GM12878 (cell line): Measurements from ENCODE around the gene FBXO27. TPM values are rescaled to one million over a fixed set of nuclear protein-coding genes. Genes with fewer than 3 reads are reported as not detected.

Source experiments
- ASH2L ChIP-seq: fragments of 300-600, 200-600 bp; sonication (generic); IDR thresholded peaks from 2 replicates; pipeline ENCODE4 v1.6.1; 2017; ENCODE audit warnings: low read depth, mild to moderate bottlenecking, borderline replicate concordance
- BCLAF1 ChIP-seq: fragments of 450-650 bp; IDR thresholded peaks from 2 replicates; pipeline ENCODE4 v1.6.1; 2017; ENCODE audit warnings: antibody characterized with exemption, mild to moderate bottlenecking, moderate library complexity
- CHD2 ChIP-seq: IDR thresholded peaks from 2 replicates; pipeline ENCODE4 v1.6.1; 2011; ENCODE audit warnings: low read depth, low read length, improper control_type of control experiment, borderline replicate concordance
- CREB1 ChIP-seq: IDR thresholded peaks from 2 replicates; pipeline ENCODE4 v1.6.1; 2012; ENCODE audit warnings: low read depth, mild to moderate bottlenecking, inconsistent platforms
- GATAD2B ChIP-seq: fragments of 450-650 bp; conservative IDR thresholded peaks from 2 replicates; pipeline ENCODE4 v1.6.1; 2017; ENCODE audit warnings: low read depth, mild to moderate bottlenecking, moderate library complexity
- IKZF1 ChIP-seq: fragments of 450-650 bp; conservative IDR thresholded peaks from 2 replicates; pipeline ENCODE4 v1.6.1; 2017; ENCODE audit warnings: antibody characterized with exemption, mild to moderate bottlenecking
- JUNB ChIP-seq: IDR thresholded peaks from 2 replicates; pipeline ENCODE4 v1.6.1; 2016; ENCODE audit warnings: antibody characterized with exemption, mild to moderate bottlenecking
- MEF2A ChIP-seq: IDR thresholded peaks from 2 replicates; pipeline ENCODE4 v1.6.1; 2011; ENCODE audit warnings: low read depth, mild to moderate bottlenecking, low read length, moderate library complexity; ENCODE audit not compliant: insufficient read depth
- POLR2A ChIP-seq: IDR thresholded peaks from 2 replicates; pipeline ENCODE4 v1.6.1; 2011; ENCODE audit warnings: low read depth, mild to moderate bottlenecking, low read length
- RBBP5 ChIP-seq: fragments of 200-600 bp; sonication (generic); conservative IDR thresholded peaks from 2 replicates; pipeline ENCODE4 v1.6.1; 2016
- RELB ChIP-seq: fragments of 450-650 bp; IDR thresholded peaks from 2 replicates; pipeline ENCODE4 v1.6.1; 2017; ENCODE audit warnings: low read depth, mild to moderate bottlenecking, moderate library complexity
- SUPT20H ChIP-seq: IDR thresholded peaks from 2 replicates; pipeline ENCODE4 v1.6.1; 2011; ENCODE audit warnings: low read depth, mild to moderate bottlenecking, low read length, moderate library complexity, borderline replicate concordance; ENCODE audit not compliant: control insufficient read depth
- TBL1XR1 ChIP-seq: IDR thresholded peaks from 2 replicates; pipeline ENCODE4 v1.6.1; 2012; ENCODE audit warnings: low read depth, low read length, improper control_type of control experiment
- TCF12 ChIP-seq: IDR thresholded peaks from 2 replicates; pipeline ENCODE4 v1.6.1; 2011; ENCODE audit warnings: low read depth, mild to moderate bottlenecking, low read length
- TCF3 ChIP-seq: IDR thresholded peaks from 2 replicates; pipeline ENCODE4 v1.6.1; 2012; ENCODE audit warnings: low read depth, mild to moderate bottlenecking, low read length, borderline replicate concordance; ENCODE audit not compliant: insufficient read depth
- WRNIP1 ChIP-seq: IDR thresholded peaks from 2 replicates; pipeline ENCODE4 v1.6.1; 2011; ENCODE audit warnings: low read depth, low read length, improper control_type of control experiment, borderline replicate concordance
- ZNF274 ChIP-seq: IDR thresholded peaks from one replicate; pipeline ENCODE4 v1.8.0; 2011; ENCODE audit not compliant: insufficient read length, insufficient read depth
- polyA plus RNA-seq, 11 experiments: library from polyadenylated mRNA; depleted of rRNA in 4 of 11; unstranded in 6 of 11; stranded (reverse) in 5 of 11; fragments of >200 nt; fragmentation: Nextera tagmentation in 4 of 11; fragmentation: Illumina TruSeq in 1 of 11; extraction: Ambion mirVana in 4 of 11; extraction: Trizol in 1 of 11; gene quantifications; 1 replicate in 1 of 11; 2 replicates in 10 of 11; pipeline versions ENCODE4 v1.2.1 to v1.2.3, GENCODE V29; 2011 to 2016; ENCODE audit warnings: inconsistent platforms in 2 of 11, missing spikeins in 2 of 11, low read depth in 1 of 11
- total RNA-seq, 4 experiments: library from RNA; depleted of rRNA in 3 of 4; stranded (reverse); fragments of >200 nt in 3 of 4; fragmentation: Illumina TruSeq in 1 of 4; extraction: Trizol in 1 of 4; gene quantifications; 2 replicates each; pipeline versions ENCODE4 v1.2.1 to v1.2.3, GENCODE V29; 2013 to 2021
- TF ChIP-seq, protein P1 (sequence below): fragments of 450-650 bp; IDR thresholded peaks from 2 replicates; pipeline ENCODE4 v1.6.1; 2016; ENCODE audit warnings: mild to moderate bottlenecking
- TF ChIP-seq, protein P2 (sequence below): fragments of 450-650 bp; formaldehyde crosslinking; IDR thresholded peaks from 2 replicates; pipeline ENCODE4 v1.5.0; 2022; ENCODE audit warnings: mild to moderate bottlenecking, missing genetic modification characterization

Gene FBXO27
- total and polyA plus RNA-seq, 10 of the 15 experiments (the other 5 are each of a cell fraction or from before 2014, with no cell fraction given): 3.1 to 15.4 (median 7.1) TPM

DNA sequence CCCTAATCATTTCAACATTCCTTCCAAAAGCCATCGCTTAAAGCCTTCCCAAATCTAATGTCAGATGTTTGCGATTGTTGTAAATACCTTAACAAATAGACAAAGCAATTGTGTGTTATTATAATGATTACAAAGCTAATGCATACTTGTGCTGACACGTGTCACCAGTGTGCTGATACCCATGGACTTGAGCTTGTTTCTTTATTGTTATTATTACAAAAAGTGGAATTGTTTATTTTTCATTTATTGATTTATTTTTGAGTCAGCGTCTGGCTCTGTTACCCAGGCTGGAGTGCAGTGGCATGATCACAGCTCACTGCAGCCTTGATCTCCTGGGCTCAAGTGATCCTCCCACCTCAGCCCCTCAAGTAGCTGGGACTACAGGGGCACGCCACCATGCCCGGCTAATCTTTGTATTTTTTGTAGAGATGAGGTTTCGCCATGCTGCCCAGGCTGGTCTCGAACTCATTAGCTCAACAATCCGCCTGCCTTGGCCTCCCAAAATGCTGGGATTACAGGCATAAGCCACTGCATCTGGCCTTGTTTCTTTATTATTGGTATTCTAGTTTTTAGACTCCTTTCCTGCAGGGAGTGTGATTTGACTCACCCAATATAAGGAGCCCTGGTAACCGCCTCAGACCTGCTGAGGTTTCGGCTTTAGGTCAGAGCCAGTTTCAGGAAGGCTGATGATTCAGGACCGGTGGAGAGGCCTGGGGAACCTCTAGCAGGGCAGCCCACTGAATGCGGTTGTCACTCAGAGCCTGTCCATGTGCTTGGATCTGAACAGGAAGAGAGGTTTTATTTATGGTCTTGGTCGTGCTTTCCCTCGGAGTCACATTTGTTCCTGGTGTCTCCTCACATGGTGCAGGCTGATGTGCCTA is 54.7 kb downstream of the FBXO27 start (continued):
- TF ChIP-seq ZNF274: no peak
- TF ChIP-seq SUPT20H: no peak
- peak; percentile 96 for TF ChIP-seq IKZF1
- TF ChIP-seq RBBP5: no peak
- no peak for TF ChIP-seq CHD2
- TF ChIP-seq CREB1: no peak
- TF ChIP-seq BCLAF1: no peak
- peak; percentile 70 for TF ChIP-seq TCF12
- TF ChIP-seq POLR2A: no peak
- peak; percentile 59; the same call in 1 of the 2 replicates for TF ChIP-seq GATAD2B
- peak; percentile 91 for TF ChIP-seq RELB
- TF ChIP-seq, protein P1, sequence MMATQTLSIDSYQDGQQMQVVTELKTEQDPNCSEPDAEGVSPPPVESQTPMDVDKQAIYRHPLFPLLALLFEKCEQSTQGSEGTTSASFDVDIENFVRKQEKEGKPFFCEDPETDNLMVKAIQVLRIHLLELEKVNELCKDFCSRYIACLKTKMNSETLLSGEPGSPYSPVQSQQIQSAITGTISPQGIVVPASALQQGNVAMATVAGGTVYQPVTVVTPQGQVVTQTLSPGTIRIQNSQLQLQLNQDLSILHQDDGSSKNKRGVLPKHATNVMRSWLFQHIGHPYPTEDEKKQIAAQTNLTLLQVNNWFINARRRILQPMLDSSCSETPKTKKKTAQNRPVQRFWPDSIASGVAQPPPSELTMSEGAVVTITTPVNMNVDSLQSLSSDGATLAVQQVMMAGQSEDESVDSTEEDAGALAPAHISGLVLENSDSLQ: peak; percentile 93
- no peak for TF ChIP-seq ASH2L
- TF ChIP-seq TBL1XR1: no peak
- TF ChIP-seq WRNIP1: no peak
- peak; percentile 99 for TF ChIP-seq JUNB
- no peak for TF ChIP-seq TCF3
- TF ChIP-seq MEF2A: peak; percentile 70; the same call in 1 of the 2 replicates
- TF ChIP-seq, protein P2, sequence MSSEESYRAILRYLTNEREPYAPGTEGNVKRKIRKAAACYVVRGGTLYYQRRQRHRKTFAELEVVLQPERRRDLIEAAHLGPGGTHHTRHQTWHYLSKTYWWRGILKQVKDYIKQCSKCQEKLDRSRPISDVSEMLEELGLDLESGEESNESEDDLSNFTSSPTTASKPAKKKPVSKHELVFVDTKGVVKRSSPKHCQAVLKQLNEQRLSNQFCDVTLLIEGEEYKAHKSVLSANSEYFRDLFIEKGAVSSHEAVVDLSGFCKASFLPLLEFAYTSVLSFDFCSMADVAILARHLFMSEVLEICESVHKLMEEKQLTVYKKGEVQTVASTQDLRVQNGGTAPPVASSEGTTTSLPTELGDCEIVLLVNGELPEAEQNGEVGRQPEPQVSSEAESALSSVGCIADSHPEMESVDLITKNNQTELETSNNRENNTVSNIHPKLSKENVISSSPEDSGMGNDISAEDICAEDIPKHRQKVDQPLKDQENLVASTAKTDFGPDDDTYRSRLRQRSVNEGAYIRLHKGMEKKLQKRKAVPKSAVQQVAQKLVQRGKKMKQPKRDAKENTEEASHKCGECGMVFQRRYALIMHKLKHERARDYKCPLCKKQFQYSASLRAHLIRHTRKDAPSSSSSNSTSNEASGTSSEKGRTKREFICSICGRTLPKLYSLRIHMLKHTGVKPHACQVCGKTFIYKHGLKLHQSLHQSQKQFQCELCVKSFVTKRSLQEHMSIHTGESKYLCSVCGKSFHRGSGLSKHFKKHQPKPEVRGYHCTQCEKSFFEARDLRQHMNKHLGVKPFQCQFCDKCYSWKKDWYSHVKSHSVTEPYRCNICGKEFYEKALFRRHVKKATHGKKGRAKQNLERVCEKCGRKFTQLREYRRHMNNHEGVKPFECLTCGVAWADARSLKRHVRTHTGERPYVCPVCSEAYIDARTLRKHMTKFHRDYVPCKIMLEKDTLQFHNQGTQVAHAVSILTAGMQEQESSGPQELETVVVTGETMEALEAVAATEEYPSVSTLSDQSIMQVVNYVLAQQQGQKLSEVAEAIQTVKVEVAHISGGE: no peak
